Glutamatergic neuron (in vitro differentiated cells): ENCODE measurements around the gene NR2F1-AS1. TPM values are rescaled to one million over a fixed set of nuclear protein-coding genes. Genes with fewer than 3 reads are reported as not detected.

ENCODE experiments used
- DNase-seq: peaks from one replicate; pipeline ENCODE4 v3.0.0; 2022
- H3K27ac Mint-ChIP-seq: one replicate; pipeline ENCODE4 v1.8.0; 2020; ENCODE audit warnings: mild to moderate bottlenecking, mixed read lengths, inconsistent platforms; ENCODE audit not compliant: unreplicated experiment
- H3K27me3 Mint-ChIP-seq: one replicate; pipeline ENCODE4 v1.8.0; 2020; ENCODE audit warnings: mild to moderate bottlenecking, moderate library complexity, mixed read lengths, inconsistent platforms; ENCODE audit not compliant: unreplicated experiment
- H3K36me3 Mint-ChIP-seq: one replicate; pipeline ENCODE4 v1.8.0; 2020; ENCODE audit warnings: mild to moderate bottlenecking, mixed read lengths, inconsistent platforms; ENCODE audit not compliant: unreplicated experiment
- H3K4me1 Mint-ChIP-seq: one replicate; pipeline ENCODE4 v1.8.0; 2020; ENCODE audit warnings: mild to moderate bottlenecking, low read depth, mixed read lengths, inconsistent platforms; ENCODE audit not compliant: unreplicated experiment
- H3K4me3 Mint-ChIP-seq: one replicate; pipeline ENCODE4 v1.8.0; 2020; ENCODE audit warnings: mild to moderate bottlenecking, mixed read lengths, inconsistent platforms; ENCODE audit not compliant: unreplicated experiment
- H3K9me3 Mint-ChIP-seq: one replicate; pipeline ENCODE4 v1.8.0; 2020; ENCODE audit warnings: mild to moderate bottlenecking, moderate library complexity, mixed read lengths, inconsistent platforms; ENCODE audit not compliant: unreplicated experiment
- total RNA-seq: library from RNA; stranded (reverse); fragmentation: NEBNext Ultra II Directional; extraction: Animal tissue kit (Norgen Biotek cat#: 25700); gene quantifications from one replicate; pipeline ENCODE4 v1.2.1, GENCODE V29; 2021; ENCODE audit not compliant: unreplicated experiment
- TF ChIP-seq, protein P1 (sequence below): fragments of 200-600 bp; sonication (generic); IDR thresholded peaks from one replicate; pipeline ENCODE4 v1.5.0; 2021; ENCODE audit not compliant: partially characterized antibody, unreplicated experiment

The NR2F1-AS1 gene
- total RNA-seq, 1 donor from 2014 or later, result 0.39 TPM

DNA sequence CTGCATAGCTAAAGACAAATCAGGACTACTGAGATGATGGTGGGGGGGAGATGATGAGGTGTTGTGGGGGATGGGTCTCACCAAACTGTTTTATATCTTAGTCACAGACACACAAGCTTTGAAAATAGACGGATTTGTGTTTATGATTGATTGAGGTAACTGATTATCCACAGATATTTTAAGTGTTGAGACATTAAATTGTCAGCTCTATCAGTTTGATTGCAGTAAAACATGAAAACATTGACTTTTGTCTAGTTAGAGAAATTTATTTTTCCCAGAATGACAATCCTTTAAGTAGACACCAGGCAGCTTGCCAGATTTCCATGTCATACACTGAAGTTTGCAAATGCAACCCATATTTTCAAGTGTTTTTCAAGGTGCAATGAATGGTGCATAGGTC is 149.8 kb downstream of the NR2F1-AS1 start:
- Mint-ChIP-seq H3K9me3 (no peaks in the 10 kb centered on the region), H3K36me3 (no peaks in the 10 kb centered on the region), H3K4me1 (peaks cover 10% of the 10 kb centered on the region), H3K27ac (no peak overlapping the region), H3K4me3 (no peak overlapping the region), H3K27me3 (no peaks in the 10 kb centered on the region)
- TF ChIP-seq, protein P1, sequence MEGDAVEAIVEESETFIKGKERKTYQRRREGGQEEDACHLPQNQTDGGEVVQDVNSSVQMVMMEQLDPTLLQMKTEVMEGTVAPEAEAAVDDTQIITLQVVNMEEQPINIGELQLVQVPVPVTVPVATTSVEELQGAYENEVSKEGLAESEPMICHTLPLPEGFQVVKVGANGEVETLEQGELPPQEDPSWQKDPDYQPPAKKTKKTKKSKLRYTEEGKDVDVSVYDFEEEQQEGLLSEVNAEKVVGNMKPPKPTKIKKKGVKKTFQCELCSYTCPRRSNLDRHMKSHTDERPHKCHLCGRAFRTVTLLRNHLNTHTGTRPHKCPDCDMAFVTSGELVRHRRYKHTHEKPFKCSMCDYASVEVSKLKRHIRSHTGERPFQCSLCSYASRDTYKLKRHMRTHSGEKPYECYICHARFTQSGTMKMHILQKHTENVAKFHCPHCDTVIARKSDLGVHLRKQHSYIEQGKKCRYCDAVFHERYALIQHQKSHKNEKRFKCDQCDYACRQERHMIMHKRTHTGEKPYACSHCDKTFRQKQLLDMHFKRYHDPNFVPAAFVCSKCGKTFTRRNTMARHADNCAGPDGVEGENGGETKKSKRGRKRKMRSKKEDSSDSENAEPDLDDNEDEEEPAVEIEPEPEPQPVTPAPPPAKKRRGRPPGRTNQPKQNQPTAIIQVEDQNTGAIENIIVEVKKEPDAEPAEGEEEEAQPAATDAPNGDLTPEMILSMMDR, result no peak
- no peak for DNase-seq

DNA sequence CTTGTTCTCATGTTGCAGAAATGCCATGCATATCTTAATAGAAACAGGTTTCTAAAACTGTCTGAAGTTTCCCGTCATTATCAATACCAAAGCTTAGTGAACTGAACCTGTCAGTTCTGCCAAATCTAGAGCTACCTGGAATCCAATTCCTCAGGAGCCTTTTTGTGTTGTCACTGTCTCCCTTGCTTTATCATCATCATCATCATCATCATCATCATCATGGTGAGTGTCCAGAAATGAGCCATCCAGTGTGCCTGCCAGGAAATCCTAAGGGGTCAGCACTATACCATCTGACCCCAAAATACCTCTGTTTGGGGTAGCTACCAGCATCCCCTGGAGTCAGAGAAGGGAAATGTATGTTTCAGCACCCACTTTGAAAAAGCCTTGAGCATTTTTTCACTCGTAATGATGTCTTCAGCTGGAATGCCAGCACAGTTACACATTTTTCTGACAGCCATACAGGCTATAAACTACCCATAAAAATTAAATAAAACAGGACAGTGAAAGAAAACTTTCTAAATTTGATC is 150.3 kb downstream of the NR2F1-AS1 start:
- DNase-seq, result no peak
- H3K4me3 Mint-ChIP-seq, result no peak overlapping the region

DNA sequence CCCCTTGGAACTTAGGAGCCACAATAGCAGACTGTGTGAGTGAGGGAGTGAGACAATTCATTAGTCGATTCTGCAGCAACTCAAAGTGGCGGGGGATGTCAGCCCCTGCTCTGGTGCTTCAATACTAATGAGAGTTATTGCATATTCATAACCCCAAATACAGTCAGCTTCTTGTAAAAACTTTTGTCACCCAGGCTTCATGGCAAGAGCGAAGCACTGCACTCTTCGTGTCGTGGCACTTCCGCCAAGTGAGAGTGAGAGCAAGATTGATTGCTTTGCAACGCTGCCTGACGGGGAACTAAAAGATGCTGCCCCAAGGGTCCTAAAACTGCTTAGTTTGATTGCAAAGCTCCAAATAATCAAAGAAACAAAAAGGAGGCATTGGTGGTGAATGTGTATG is 150.9 kb downstream of the NR2F1-AS1 start:
- H3K36me3 Mint-ChIP-seq, result no peaks in the 10 kb centered on the region
- no peak for DNase-seq
- TF ChIP-seq, protein P1, result no peak
- no peaks in the 10 kb centered on the region for H3K9me3 Mint-ChIP-seq
- H3K27ac Mint-ChIP-seq, result no peak overlapping the region
- H3K4me3 Mint-ChIP-seq, result no peak overlapping the region
- peaks cover 10% of the 10 kb centered on the region for H3K4me1 Mint-ChIP-seq
- no peaks in the 10 kb centered on the region for H3K27me3 Mint-ChIP-seq

More for the DNA sequence above, 150.3 kb downstream of the NR2F1-AS1 start:
- H3K27me3 Mint-ChIP-seq, result no peaks in the 10 kb centered on the region
- no peaks in the 10 kb centered on the region for H3K9me3 Mint-ChIP-seq
- no peaks in the 10 kb centered on the region for H3K36me3 Mint-ChIP-seq
- peaks cover 10% of the 10 kb centered on the region for H3K4me1 Mint-ChIP-seq
- TF ChIP-seq, protein P1, result no peak
- H3K27ac Mint-ChIP-seq, result no peak overlapping the region

DNA sequence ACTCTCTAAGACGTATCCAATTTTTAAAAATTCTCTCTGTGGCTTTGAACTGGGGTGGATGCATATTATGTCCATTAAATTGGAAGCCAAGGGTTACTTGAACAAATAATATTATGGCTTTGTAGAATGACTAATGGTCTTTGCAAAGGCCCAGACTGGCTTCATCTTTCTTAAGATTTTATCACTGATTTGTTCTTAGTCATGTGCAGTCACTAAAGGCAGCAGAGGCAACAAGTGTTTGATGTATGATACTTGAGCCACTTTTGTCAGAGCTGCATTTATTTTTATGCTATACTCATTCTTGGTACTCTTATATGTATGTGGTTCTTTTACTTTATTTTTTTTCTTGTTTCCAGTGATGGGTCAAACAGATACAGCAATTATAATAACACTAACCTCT is 152.2 kb downstream of the NR2F1-AS1 start:
- H3K27me3 Mint-ChIP-seq, result no peaks in the 10 kb centered on the region
- H3K4me1 Mint-ChIP-seq, result peaks cover 8% of the 10 kb centered on the region
- no peak overlapping the region for H3K4me3 Mint-ChIP-seq
- H3K9me3 Mint-ChIP-seq, result no peaks in the 10 kb centered on the region
- no peak overlapping the region for H3K27ac Mint-ChIP-seq
- TF ChIP-seq, protein P1, result no peak
- no peak for DNase-seq
- H3K36me3 Mint-ChIP-seq, result no peaks in the 10 kb centered on the region

DNA sequence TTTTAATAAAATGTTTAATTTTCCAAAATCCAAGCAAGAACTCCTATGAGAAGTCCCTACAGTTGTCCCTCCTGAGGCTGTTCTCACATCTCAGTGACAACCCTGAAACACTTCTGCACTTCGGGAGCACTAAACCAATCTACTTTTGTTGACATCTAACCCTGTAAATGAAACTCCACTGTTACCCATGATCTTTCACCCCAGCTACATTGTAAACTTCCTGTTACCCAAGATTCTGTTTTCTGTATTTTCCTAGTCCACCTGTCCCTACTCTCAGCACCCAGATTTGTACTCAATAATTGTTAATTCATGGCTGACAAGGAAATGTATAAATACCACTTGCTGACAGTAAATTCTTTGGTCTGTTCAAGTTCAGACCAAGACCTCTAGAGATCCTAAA is 153.7 kb downstream of the NR2F1-AS1 start:
- no peak for DNase-seq
- TF ChIP-seq, protein P1, result no peak
- Mint-ChIP-seq H3K27ac (no peak overlapping the region), H3K27me3 (peaks cover 2% of the 10 kb centered on the region), H3K9me3 (no peaks in the 10 kb centered on the region), H3K4me3 (no peak overlapping the region), H3K36me3 (no peaks in the 10 kb centered on the region), H3K4me1 (peaks cover 9% of the 10 kb centered on the region)
